ENCODE measurements around the gene RNF130. TPM values are rescaled to one million over a fixed set of nuclear protein-coding genes. Genes with fewer than 3 reads are reported as not detected.

Gene RNF130
- total RNA-seq, 1 experiment from 2014 or later: 58.5 TPM

- no peak overlapping the region for H3K4me3 Mint-ChIP-seq
- DNase-seq (ENCODE audit: low spot score): no peak
- POLR2A ChIA-PET: no interaction called here
- no peak overlapping the region for H3K27ac Mint-ChIP-seq
- peaks cover 20% of the 10 kb centered on the region for H3K9me3 Mint-ChIP-seq
- no peaks in the 10 kb centered on the region for H3K4me1 Mint-ChIP-seq
- CTCF ChIA-PET: interaction anchor here (1.9 kb wide), 1 partner anchor 10 kb away, joined by 5 read pairs; no protein-coding TSS in a partner anchor
- peaks cover 4% of the 10 kb centered on the region for H3K27me3 Mint-ChIP-seq (ENCODE audit: low read depth)
- no peak for TF ChIP-seq SMAD3 (CRISPR knock-in tag; IDR thresholded peaks at IDR 0.05; ENCODE audit: borderline replicate concordance)
- TF ChIP-seq GABPB1 (CRISPR knock-in tag; IDR thresholded peaks at IDR 0.05): no peak
- no peak for TF ChIP-seq ZNF263 (CRISPR knock-in tag; IDR thresholded peaks at IDR 0.05; ENCODE audit: low read depth)
- TF ChIP-seq GTF2I (CRISPR knock-in tag; conservative IDR thresholded peaks at IDR 0.05): no peak
- peaks cover 5% of the 10 kb centered on the region for H3K36me3 Mint-ChIP-seq
- no peak for ATAC-seq
Observed at GRCh38 chr5:180101451-180102105, 30.0 kb upstream of the RNF130 start.

GRCh38 chr5:180100621-180101450 lies 29.3 kb upstream of the RNF130 start:
- CTCF ChIA-PET: interaction anchor here (1.9 kb wide), 1 partner anchor 10 kb away, joined by 5 read pairs; no protein-coding TSS in a partner anchor
- peaks cover 4% of the 10 kb centered on the region for H3K27me3 Mint-ChIP-seq (ENCODE audit: low read depth)
- H3K27ac Mint-ChIP-seq: no peak overlapping the region
- POLR2A ChIA-PET: no interaction called here
- peaks cover 12% of the 10 kb centered on the region for H3K9me3 Mint-ChIP-seq
- DNase-seq (ENCODE audit: low spot score): no peak
- H3K36me3 Mint-ChIP-seq: no peaks in the 10 kb centered on the region
- ATAC-seq: no peak
- no peak overlapping the region for H3K4me3 Mint-ChIP-seq
- no peak for TF ChIP-seq ZNF219 (CRISPR knock-in tag; IDR thresholded peaks at IDR 0.05; ENCODE audit: borderline replicate concordance)
- no peak for TF ChIP-seq ZNF263 (CRISPR knock-in tag; IDR thresholded peaks at IDR 0.05; ENCODE audit: low read depth)
- TF ChIP-seq OVOL2 (CRISPR knock-in tag; IDR thresholded peaks at IDR 0.05; ENCODE audit: borderline replicate concordance): no peak
- H3K4me1 Mint-ChIP-seq: no peaks in the 10 kb centered on the region

GRCh38 chr5:180099733-180100611 lies 28.4 kb upstream of the RNF130 start:
- H3K9me3 Mint-ChIP-seq: peaks cover 14% of the 10 kb centered on the region
- no peak for DNase-seq (ENCODE audit: low spot score)
- no peak for ATAC-seq
- no peak overlapping the region for H3K27ac Mint-ChIP-seq
- no peaks in the 10 kb centered on the region for H3K36me3 Mint-ChIP-seq
- H3K4me1 Mint-ChIP-seq: no peaks in the 10 kb centered on the region
- ChIA-PET CTCF (interaction anchor here (0.6 kb wide), 1 partner anchor 10 kb away, joined by 4 read pairs; no protein-coding TSS in a partner anchor), POLR2A (no interaction called here)
- H3K4me3 Mint-ChIP-seq: no peak overlapping the region
- TF ChIP-seq GABPB1 (CRISPR knock-in tag; IDR thresholded peaks at IDR 0.05) (no peak), ZNF263 (CRISPR knock-in tag; IDR thresholded peaks at IDR 0.05; ENCODE audit: low read depth) (no peak), TCF7 (CRISPR knock-in tag; IDR thresholded peaks at IDR 0.05; ENCODE audit: low read depth) (no peak), SMAD4 (CRISPR knock-in tag; IDR thresholded peaks at IDR 0.05) (no peak), JUN (CRISPR knock-in tag; IDR thresholded peaks at IDR 0.05) (no peak), JAZF1 (CRISPR knock-in tag; IDR thresholded peaks at IDR 0.05) (no peak), IRF2 (CRISPR knock-in tag; IDR thresholded peaks at IDR 0.05; ENCODE audit: borderline replicate concordance, low read depth) (no peak), CDX4 (CRISPR knock-in tag; IDR thresholded peaks at IDR 0.05; ENCODE audit: borderline replicate concordance) (no peak), NR1H2 (CRISPR knock-in tag; IDR thresholded peaks at IDR 0.05) (no peak)
- TF ChIP-seq, protein P1, sequence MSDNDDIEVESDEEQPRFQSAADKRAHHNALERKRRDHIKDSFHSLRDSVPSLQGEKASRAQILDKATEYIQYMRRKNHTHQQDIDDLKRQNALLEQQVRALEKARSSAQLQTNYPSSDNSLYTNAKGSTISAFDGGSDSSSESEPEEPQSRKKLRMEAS (CRISPR knock-in tag; IDR thresholded peaks at IDR 0.05): no peak
- TF ChIP-seq, protein P2, sequence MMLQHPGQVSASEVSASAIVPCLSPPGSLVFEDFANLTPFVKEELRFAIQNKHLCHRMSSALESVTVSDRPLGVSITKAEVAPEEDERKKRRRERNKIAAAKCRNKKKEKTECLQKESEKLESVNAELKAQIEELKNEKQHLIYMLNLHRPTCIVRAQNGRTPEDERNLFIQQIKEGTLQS (CRISPR knock-in tag; conservative IDR thresholded peaks at IDR 0.05): no peak
- peaks cover 2% of the 10 kb centered on the region for H3K27me3 Mint-ChIP-seq (ENCODE audit: low read depth)
